Stimulated activated CD8-positive, alpha-beta memory T cell treated with anti-CD3 and anti-CD28 coated beads, Interleukin-4, amount 100 ng/mL, for 1 hour (primary cell): ENCODE data around the gene DNAH14.
"Not testable (repeated sequence)": the region's sequence is repeated elsewhere in the genome, so short reads cannot be mapped to it uniquely, and the experiment has no call there.

ENCODE experiments used
- DNase-seq, 2 donors: peaks; one replicate each; pipeline ENCODE4 v3.0.0-alpha.2; 2020; ENCODE audit warnings: low read depth in 2 of 2, low spot score in 1 of 2

The DNAH14 gene

DNA sequence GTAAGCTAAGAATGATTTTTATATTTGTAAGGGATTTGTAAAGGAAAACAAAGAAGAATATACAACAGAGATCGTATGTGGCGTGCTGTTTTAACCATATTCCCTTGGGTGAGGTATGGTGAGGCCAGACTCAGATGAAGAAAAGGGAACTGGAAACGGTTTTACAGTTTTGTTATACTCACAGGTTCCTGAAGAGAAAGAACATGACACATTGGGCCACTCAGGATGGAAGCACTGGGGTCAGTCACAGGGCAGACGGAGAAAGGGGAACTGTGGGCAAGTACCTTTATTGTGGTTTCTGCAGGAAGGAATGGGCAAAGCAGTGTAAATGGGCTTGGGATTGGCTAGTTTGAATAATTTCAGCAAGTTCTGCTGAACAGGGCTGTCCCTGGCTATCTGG, 321.0 kb downstream of the DNAH14 start:
- DNase-seq, result no peak

DNA sequence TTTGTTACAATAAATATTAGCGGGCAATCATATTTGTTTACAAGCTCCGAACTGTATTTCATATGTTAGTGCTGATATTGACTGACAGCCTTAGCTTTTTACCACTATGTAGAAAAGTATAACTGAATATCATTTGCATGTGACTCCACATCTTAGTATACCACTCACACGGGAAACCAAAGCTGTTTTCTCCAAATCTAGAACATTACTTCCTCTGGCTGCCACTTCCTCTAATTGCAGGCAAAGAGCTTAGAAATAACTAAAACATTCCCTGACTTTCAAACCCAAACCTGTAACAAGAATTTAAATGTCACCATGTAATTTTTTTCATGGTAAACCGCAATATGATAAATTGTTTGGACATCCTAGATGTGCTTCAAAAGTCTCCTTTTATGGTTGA, 323.7 kb downstream of the DNAH14 start:
- no peak for DNase-seq

DNA sequence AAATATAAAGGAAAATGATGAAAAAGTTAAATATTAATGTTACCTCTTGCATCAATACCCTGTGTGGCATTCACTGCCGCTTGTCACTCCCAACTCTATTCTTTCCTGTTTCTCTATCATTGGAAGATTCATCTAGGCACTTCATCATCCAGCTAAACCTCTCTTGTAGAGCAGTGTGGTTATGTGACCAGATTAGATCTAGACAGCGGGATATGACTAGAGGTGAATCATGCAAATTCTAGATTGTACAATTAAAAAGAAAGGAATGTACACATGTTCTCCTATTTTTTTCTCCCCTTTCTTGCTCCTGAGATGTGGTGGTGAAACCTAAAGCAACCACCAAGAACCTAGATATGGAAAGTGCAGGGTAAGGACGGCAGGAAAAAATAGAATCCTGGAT, 324.3 kb downstream of the DNAH14 start:
- DNase-seq, result no peak

DNA sequence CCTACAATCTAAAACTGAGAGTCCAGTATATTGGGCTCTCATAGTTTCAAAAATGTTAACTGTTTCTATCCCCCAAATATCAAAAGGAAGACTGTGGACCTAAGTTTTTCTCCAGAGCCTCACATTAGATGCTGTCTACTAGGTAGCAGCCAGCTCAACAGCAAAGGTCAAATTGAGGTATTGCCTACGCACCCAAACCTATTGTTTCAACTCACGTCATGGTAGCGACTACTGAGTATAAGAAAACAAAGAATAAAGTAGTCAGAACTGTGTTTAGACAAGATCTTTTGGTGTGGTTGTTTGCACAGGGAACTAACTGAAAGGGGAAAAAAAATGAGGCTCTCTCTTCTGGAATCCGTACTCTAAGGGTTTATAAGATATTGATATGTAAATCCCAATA, 325.2 kb downstream of the DNAH14 start:
- no peak for DNase-seq

DNA sequence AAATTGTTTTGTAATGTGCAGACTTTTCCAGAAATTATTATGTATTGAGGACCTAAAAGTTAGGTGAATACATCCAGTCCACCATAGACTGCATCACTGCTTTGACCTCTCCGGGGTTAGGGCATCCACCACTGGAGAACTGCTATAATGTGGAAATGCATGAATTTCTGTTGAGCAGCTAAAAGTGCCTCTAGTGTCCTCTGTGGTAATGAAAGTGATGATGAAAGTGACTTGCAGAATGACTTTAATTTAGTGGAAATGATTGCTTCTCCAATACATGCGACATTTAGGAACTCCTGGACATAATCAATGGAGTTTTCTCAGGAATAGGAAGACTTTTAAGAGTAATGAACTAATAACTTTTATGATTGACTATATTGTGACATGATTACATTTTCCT, 327.6 kb downstream of the DNAH14 start:
- no peak for DNase-seq

DNA sequence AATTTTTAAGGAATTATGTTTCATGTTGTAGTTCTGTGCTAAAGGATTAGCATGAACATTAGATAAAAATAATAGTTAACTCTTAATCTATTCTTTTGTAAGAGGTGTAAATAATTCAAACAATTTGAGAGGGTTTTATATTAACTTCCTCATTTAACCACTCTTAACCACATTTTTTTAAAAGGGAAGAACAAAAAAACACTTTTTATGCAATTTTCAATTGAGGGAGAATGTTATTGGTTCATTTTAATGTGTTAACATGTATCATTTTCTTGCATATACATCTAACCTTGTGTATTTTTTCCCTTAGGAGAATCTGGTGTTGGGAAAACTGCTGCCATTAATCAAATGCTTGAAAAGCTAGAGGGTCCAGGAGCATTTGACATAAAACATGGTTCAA, 329.3 kb downstream of the DNAH14 start:
- DNase-seq, result no peak

DNA sequence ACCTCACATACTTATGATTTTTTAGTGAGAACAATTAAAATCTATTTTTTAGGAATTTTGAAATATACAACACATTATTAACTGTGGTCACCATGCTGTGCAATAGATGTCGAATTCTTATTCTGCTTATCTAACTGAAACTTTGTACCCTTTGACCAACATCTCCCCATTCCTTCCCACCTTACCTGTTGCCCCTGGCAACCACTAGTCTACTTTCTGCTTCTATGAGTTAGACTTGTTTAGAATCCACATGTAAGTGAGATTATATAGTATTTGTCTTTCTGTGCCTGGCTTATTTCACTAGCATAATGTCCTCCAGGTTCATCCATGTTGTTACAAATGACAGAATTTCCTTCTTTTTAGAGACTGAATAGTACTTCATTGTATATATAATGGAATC, 330.1 kb downstream of the DNAH14 start:
- no peak for DNase-seq

DNA sequence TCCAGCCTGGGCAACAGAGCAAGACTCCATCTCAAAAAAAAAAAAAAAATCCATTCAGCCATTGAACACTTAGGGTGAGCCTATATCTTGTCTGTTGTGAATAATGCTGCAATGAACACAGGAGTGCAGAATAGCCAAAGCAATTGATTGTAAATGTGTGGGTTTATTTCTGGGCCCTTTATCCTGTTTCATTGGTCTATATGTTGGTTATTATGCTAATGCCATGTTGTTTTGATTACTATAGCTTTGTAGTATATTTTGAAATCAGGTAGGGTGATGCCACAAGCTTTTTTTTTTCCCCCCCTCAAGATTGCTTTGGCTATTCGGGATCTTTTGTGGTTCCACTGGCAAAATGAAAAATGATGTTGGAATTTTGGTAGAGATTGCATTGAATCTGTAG, 330.8 kb downstream of the DNAH14 start:
- DNase-seq, result no peak

DNA sequence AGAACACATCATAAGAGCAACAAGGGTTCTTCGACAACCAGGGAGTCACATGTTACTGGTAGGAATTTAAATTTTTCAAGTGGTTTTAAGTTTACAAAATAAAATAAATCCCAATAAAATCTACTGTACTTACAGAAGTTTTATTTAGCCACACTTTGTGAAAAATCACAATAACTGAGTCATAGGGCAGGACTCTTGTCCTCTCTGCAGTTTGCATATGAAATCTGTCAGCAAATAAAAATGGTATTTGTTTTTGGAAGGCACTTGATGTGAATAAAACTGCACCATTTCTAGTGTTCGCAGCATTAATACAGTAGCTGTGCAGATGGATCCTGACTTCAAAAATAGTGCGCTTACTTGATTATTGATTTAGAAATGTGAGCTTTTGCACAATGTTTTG, 348.0 kb downstream of the DNAH14 start:
- DNase-seq, result no peak

DNA sequence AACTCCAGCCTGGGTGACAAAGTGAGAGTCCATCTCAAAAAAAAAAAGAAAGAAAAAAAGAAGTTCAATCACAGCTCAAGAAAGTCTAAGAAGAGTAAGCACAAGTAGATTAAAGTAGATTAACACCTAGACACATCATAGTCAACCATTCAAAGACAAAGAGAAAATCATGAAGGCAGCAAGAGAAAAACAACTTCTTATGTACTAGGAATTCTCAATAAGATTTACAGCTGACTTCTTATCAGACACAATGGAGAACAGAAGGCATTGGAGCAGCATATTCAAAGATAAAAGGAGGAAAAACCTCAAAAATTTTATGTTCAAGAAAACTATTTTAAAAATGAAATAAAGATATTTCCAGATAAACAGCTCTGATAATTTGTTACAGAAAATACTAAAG, 351.1 kb downstream of the DNAH14 start:
- DNase-seq, result no peak

DNA sequence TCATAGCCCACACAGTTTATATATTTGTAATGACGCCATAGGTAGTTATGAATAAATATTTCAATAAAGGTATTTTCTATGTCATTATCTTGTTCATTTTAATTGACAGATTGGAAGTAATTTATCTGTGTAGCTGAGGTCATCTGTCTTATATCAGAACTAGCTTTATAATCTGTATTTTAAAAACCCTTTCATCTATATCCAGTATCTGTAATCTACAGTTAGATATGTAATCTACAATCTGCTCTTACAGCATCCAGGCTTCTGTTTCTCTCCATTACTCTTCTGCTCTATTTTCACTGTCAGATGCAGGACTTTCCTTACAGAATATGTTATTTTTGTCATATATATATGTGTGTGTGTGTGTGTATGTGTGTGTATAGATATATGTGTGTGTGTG, 360.8 kb downstream of the DNAH14 start:
- DNase-seq, result no peak

DNA sequence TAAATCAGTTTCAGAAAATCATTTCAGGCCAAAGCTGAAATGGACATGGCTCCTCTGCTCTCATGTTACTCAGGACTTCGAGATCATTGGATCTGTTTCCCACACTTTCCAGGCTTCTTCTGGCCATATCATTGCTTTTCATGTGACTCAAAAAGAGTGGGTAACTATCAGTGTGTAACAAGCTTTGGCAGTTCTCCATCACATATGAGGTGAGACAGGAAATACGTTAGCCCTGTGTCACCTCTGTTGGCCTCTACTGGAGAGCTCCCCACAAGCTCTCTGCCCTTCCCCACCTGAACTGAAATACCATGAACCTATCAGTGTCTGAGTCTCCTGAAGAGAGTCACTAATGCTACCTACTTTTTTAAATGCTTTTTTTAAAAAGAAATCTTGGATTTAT, 370.1 kb downstream of the DNAH14 start:
- DNase-seq, result no peak

DNA sequence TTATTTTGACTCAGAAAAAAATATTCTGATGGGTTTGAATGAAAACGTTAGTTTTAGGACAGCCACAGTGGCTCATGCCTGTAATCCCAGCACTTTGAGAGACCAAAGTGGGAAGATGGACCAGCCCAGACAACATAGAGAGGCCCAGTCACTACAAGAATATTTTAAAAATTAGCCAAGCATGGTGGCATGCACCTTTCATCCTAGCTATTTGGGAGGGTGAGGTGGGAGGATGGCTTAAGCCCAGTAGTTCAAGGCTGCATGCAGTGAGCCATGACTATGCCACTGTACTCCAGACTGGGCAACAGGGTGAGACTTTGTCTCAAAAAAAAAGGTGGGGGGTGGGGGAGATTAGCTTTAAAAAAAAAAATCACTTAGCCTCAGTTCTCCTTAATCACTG, 370.9 kb downstream of the DNAH14 start:
- no peak for DNase-seq

DNA sequence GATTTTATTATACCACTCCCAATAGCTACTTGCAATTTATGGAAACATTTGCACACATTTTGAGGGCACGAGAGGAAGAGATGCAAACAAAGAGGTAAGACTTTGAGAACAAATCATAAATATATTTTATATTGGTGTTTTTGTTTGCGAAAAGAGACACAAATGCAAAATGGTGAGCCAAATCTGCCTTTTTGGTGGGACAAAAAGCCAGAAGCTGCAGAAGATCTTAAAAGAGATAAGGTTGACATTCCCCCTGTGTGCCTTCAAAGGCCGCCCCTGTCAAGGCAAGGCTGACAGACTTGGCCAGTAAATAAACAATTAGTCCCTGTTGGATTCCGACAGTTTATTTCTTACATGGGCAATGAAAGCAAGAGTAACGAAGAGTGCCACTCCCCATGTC, 375.5 kb downstream of the DNAH14 start:
- no peak for DNase-seq

DNA sequence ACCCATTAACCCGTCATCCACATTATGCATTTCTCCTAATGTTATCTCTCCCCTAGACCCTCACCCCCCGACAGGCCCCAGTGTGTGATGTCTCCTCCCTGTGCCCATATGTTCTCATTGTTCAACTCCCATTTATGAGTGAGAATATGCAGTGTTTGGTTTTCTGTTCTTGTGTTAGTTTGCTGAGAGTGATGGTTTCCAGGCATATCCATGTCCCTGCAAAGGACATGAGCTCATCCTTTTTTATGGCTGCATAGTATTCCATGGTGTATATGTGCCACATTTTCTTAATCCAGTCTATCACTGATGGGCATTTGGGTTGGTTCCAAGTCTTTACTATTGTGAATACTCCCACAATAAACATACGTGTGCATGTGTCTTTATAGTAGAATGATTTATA, 381.1 kb downstream of the DNAH14 start:
- DNase-seq, result not testable (repeated sequence)

DNA sequence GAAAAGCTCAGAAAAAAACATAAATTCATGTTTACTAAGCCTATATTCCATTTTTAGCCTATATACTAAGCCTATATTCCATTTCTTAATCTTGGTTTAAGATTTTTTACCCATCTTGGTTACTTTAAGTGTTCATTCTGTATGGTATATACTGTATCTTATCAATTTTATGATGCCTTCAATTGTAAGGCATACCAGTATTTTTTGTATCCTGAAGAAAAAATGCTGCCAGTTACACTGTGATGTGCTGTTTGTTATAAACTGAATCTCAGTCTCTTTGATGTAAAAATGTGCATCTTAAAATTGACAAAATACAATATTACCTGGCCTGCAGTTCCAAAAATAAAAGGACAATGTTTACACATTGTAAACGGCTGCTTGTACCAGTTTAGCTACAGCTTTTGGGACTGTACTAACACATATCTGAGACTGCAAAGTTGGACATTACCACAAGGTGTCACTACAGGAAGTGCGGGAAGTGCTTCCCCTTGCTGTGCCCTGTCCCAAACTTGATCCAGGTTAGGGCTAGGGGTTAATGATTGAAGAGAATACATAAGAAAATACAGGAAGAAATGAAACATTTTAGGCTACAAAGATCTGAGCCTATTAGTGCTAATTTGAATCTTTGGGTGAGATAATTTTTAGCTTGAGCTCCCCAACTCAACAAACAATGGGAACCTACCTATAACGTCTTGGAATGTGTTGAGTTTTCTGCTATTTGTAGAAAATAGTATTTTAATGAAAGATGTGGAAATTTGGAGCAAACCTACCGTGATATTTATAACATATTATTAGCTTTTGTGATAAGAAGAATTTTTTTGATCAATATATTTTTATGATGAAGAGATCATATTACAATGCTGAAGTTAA, 389.5 kb downstream of the DNAH14 start:
- DNase-seq, result no peak

DNA sequence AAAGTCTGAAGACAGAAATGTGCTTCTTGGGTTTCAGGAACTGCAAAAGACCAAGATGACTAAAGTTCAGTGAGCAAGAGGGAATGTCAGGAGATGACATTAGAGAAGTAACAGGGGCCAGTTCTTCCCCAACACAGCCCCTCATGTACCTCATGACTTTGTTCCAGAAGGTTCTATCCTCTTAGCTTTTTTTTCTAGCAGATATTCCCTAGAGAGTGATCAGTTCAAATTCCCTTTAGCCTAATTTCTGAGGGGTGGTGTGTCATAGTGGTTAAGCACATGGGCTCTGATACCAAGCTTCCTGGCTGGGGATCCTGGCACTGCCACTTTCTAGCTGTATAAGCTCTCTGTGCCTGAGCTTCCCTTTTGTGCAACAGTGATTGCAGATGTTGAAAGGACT, 390.4 kb downstream of the DNAH14 start:
- DNase-seq, result no peak

DNA sequence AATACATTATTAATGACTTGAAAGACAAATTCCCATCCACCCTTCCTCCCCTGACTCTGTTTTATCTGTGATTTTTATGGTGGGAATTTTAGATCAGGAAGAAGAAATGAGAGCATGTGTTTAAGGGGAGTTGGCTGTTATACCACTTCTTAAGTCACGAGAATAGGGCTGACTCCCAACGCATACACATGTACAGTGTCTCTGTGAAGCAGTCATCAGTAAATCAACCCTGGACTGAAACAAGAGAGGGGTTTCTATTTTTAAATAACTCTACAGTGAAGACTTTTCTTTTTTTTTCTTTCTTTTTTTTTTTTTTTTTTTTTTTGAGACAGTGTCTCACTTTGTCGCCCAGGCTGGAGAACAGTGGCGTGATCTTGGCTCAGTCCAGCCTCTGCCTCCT, 392.3 kb downstream of the DNAH14 start:
- no peak for DNase-seq

DNA sequence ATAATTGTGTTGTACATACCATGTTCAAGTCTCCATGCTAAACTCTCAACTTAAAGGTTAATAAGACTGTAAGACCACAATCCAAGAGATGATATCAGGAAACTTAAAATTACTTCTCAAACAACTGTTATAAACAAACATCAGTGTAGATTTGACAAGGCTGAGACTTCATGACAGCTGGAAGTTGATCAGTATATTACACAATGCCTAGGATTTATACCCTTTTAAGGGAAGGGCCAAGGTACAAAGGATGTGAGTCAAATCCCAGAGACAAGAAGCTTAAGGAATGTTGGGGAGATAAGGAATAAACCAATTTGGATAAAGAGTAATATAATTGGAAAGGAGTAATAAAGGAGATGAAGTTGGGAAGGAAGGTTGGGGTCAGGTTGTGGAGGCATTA, 399.6 kb downstream of the DNAH14 start:
- DNase-seq, result no peak

DNA sequence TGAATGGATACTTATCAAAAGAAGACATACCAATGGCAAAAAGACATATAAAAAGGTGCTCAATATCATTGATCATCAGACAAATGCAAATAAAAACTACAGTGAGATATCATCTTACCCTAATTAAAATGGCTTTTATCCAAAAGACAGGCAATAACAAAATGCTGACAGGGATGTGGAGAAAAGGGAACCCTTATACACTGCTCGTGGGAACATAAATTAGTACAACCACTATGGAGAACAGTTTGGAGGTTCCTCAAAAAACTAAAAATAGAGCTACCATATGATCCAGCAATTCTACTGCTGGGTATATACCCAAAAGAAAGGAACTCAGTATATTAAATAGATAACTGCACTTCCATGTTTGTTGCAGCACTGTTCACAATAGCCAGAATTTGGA, 400.5 kb downstream of the DNAH14 start:
- not testable (repeated sequence) for DNase-seq

DNA sequence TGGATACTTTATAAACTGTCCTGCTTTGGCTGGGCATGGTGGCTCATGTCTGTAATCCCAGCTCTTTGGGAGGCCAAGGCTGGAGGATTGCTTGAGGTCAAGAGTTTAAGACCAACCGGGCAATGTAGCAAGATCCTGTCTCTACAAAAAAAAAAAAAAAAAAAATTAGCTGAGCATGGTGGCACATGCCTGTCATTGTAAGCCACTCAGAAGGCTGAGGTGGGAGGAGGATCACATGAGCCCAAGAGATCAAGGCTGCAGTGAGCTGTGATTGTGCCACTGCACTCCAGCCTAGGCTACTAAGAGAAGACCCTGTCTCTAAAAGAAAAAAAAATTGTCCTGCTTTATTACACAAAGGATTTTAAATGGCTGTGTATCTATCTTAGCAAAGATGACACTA, 403.2 kb downstream of the DNAH14 start:
- DNase-seq, result no peak

DNA sequence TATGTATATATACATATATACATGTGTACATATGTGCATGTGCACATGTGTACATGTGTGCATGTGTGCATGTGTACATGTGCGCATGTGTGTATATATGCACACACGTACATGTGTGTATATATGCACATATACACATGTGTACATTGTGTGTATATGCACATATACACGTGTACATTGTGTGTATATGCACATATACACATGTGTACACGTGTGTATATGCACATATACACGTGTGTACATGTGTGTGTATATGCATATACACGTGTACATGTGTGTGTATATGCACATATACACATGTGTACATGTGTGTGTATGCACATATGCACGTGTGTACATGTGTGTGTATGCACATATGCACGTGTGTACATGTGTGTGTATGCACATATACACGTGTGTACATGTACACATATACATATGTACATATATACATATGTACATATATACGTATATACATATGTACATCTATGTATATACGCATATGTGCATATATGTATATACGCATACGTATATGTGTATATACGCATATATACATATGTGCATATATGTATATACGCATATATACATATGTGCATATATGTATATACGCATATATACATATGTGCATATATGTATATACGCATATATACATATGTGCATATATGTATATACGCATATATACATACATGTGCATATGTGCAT, 405.8 kb downstream of the DNAH14 start:
- not testable (repeated sequence) for DNase-seq

DNA sequence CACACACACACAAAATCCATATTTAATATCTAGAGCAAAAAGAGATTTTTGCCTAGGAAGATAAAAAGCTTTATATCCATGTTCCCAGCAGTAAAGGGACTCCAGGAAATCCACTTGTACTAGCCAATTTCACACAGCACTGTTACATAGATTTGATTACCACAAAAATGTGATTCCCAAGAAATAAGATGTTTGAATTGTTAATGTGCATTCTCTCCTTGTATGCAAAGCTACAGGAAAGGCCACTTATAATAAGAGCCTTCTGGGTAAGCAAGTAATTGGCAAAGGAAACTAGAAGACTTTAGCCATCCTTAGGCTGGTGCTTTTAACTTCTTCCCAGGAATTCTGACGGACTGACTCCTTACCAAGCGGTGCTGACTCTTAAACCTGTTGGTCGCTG, 409.1 kb downstream of the DNAH14 start:
- no peak for DNase-seq
